ENCODE data around the gene CBARP. TPM values are rescaled to one million over a fixed set of nuclear protein-coding genes. Genes with fewer than 3 reads are reported as not detected.

CBARP gene
- polyA plus RNA-seq, 1 of the 3 experiments (the other 2 are of a cell fraction), result 5.1 TPM

DNA sequence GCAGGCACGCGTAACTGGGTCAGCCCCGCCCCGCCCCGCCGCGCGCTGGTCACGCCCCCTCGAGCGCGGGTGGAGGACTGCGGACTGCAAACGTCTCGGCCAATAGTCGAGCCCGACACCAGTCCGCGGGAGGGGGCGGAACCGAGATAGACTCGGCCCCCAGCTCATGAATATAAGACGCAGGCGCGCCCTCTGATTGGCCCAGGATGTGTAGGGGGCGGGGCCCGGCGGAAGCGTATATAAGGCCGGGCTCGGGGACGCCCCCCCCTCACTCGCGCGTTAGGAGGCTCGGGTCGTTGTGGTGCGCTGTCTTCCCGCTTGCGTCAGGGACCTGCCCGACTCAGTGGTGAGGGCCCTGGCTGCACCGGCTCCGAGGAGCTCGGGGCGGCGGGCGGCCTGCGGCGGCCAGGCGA is 31.3 kb upstream of the CBARP start, which contains the start of gene CIRBP (continued):
- TF ChIP-seq REST (IDR thresholded peaks at IDR 0.05; ENCODE audit: low read depth, low read length) (peak; percentile 26; the same call in 1 of the 2 replicates), SIN3A (IDR thresholded peaks at IDR 0.05; ENCODE audit: borderline replicate concordance, low read depth, low read length) (peak; percentile 49; the same call in 1 of the 2 replicates), RFX5 (IDR thresholded peaks at IDR 0.05; ENCODE audit: low read length) (peak; percentile 63; the same call in 1 of the 2 replicates), POLR2AphosphoS5 (IDR thresholded peaks at IDR 0.05; ENCODE audit: low read depth, low read length) (peak; percentile 99), RXRA (IDR thresholded peaks at IDR 0.05; ENCODE audit: borderline replicate concordance, low read depth) (no peak), NFIC (IDR thresholded peaks at IDR 0.05; ENCODE audit: borderline replicate concordance) (no peak), SMC3 (IDR thresholded peaks at IDR 0.05; ENCODE audit: low read depth, low read length) (no peak), USF1 (IDR thresholded peaks at IDR 0.05; ENCODE audit: borderline replicate concordance, low read depth) (no peak), FOXM1 (IDR thresholded peaks at IDR 0.05; ENCODE audit: low read depth) (no peak), CHD2 (IDR thresholded peaks at IDR 0.05; ENCODE audit: low read length, partially characterized antibody) (no peak)
- TF ChIP-seq, protein P1, sequence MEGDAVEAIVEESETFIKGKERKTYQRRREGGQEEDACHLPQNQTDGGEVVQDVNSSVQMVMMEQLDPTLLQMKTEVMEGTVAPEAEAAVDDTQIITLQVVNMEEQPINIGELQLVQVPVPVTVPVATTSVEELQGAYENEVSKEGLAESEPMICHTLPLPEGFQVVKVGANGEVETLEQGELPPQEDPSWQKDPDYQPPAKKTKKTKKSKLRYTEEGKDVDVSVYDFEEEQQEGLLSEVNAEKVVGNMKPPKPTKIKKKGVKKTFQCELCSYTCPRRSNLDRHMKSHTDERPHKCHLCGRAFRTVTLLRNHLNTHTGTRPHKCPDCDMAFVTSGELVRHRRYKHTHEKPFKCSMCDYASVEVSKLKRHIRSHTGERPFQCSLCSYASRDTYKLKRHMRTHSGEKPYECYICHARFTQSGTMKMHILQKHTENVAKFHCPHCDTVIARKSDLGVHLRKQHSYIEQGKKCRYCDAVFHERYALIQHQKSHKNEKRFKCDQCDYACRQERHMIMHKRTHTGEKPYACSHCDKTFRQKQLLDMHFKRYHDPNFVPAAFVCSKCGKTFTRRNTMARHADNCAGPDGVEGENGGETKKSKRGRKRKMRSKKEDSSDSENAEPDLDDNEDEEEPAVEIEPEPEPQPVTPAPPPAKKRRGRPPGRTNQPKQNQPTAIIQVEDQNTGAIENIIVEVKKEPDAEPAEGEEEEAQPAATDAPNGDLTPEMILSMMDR (IDR thresholded peaks at IDR 0.05), result no peak

DNA sequence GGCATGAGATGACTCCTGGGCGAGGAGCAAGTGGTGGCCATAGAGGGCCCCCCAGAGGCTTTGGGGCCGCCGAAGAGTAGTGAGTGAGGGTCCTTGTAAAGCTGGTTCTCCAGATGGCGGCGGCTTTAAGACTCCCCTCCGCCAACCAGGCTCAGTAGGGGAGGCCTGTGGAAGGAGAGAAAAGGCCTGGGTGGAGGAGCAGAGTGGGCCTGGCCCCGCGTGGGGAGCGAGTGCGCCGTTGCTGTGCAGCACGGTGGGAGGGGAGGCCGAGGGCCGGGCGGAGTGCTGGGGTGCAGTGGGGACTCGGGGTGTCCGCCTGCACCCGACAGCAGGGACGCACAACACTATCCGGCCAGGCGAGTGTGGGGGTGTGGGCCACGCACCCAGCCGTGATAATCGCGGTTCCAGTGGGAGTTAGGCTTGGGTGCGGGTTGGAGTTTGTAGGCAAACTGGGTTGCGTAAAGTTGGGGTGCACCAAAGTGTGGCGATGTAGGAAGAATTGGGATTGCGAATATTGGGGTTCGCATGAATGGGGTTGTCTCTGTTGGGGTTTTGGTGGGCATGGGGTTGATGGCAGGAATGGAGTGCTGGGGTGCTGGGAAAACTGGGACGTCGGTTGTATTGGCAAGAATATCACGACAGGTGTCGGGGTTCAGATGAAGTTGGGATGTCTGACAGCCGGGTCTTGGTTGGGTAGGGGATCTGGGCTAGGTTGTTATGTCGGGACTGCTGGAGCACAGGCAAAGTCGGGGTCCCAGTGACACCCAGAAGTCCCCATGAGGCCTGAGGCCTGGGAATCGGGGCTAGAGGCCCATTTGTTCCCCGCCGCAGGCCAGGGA is 30.6 kb upstream of the CBARP start:
- peaks cover 42 to 59% of the 10 kb centered on the region in 2 experiments; a peak in 3 of 4 replicates for H3K4me1 ChIP-seq (ENCODE audit: control insufficient read depth in 1 of 2, insufficient read depth in 2 of 2, low read depth in 1 of 2, low read length in 1 of 2)
- H3K27me3 ChIP-seq (ENCODE audit: insufficient read depth), result no peaks in the 10 kb centered on the region
- peak overlapping the region; percentile 20 to 91; a peak in 3 of 4 replicates for H3K27ac ChIP-seq (ENCODE audit: low read depth in 2 of 2, low read length in 1 of 2)
- H3K79me2 ChIP-seq (ENCODE audit: insufficient read depth), result peaks cover 44% of the 10 kb centered on the region
- H2AFZ ChIP-seq (ENCODE audit: low read depth), result no peak overlapping the region
- peaks cover 51% of the 10 kb centered on the region for H3F3A ChIP-seq (replicated peaks; ENCODE audit: insufficient read depth)
- H3K9me3 ChIP-seq, result no peaks in the 10 kb centered on the region
- POLR2A ChIA-PET, result interaction anchor here (0.6 to 1.7 kb wide), 40 partner anchors 9 to 345 kb away, joined by 3 to 110 read pairs (median 5); partner anchors contain the start of genes APC2, ATP5F1D, CBARP and EFNA2
- peak overlapping the region; percentile 66 for H3K4me2 ChIP-seq
- TF ChIP-seq RCOR1 (IDR thresholded peaks at IDR 0.05; ENCODE audit: low read length) (no peak), REST (IDR thresholded peaks at IDR 0.05; ENCODE audit: low read depth, low read length) (no peak), TEAD4 (IDR thresholded peaks at IDR 0.05; ENCODE audit: borderline replicate concordance, insufficient read depth) (no peak), FOXJ3 (CRISPR knock-in tag; IDR thresholded peaks at IDR 0.05) (no peak), PBX3 (IDR thresholded peaks at IDR 0.05) (no peak), SMC3 (IDR thresholded peaks at IDR 0.05; ENCODE audit: low read depth, low read length) (no peak), RAD21 (IDR thresholded peaks at IDR 0.05; ENCODE audit: low read length) (no peak), FOXM1 (IDR thresholded peaks at IDR 0.05; ENCODE audit: low read depth) (no peak)
- H3K9ac ChIP-seq, result no peak overlapping the region
- 0 out of 4 replicates have a peak overlapping the region, but pooled peaks of 1 of the 2 experiments have one; percentile 31 for H3K4me3 ChIP-seq (ENCODE audit: low read depth in 2 of 2, low read length in 1 of 2)
- CTCF ChIA-PET, result interaction anchor here (1.2 to 18.6 kb wide), 8 partner anchors 12 to 156 kb away, joined by 6 to 594 read pairs (median 20); partner anchors contain the start of genes ATP5F1D and MIDN
- no peak for DNase-seq
- H4K20me1 ChIP-seq (ENCODE audit: insufficient read depth), result peaks cover 38% of the 10 kb centered on the region
- WGBS (ENCODE audit: low lambda C conversion rate), result 84% methylated on average over 34 of the region's 40 CpGs
- no peaks in the 10 kb centered on the region for H3K9me2 ChIP-seq
- peaks cover 28 to 35% of the 10 kb centered on the region in 2 experiments for H3K36me3 ChIP-seq (replicated peaks in 1 of 2; ENCODE audit: control insufficient read depth in 1 of 2, insufficient read depth in 2 of 2, low read length in 1 of 2)

Data from SK-N-SH (cell line).